ENCODE data around the gene GPR27.

The GPR27 gene

GRCh38 chr3:71721002-71721401 lies 32.7 kb upstream of the GPR27 start:
- Histone ChIP-seq H3K4me3 (ENCODE audit: low read depth in 1 of 2, low read length in 1 of 2) (peak overlapping the region in 1 of 2 experiments; percentile 79), H3K4me1 (ENCODE audit: control insufficient read depth in 1 of 2, insufficient read depth in 1 of 2, low read depth in 1 of 2, low read length in 1 of 2) (peaks cover 78 to 81% of the 10 kb centered on the region in 2 experiments), H3K27ac (peak overlapping the region; percentile 93), H3K36me3 (peaks cover 37% of the 10 kb centered on the region), H3K9me3 (no peaks in the 10 kb centered on the region), H3K27me3 (no peaks in the 10 kb centered on the region)
- no peak for TF ChIP-seq CTCF (IDR thresholded peaks at IDR 0.05)

- H3K4me3 ChIP-seq (ENCODE audit: low read depth in 1 of 2, low read length in 1 of 2) = peak overlapping the region; percentile 19 to 79
- TF ChIP-seq CTCF (IDR thresholded peaks at IDR 0.05) = no peak
- H3K27ac ChIP-seq = peak overlapping the region; percentile 93
- H3K9me3 ChIP-seq = no peaks in the 10 kb centered on the region
- H3K36me3 ChIP-seq = peaks cover 37% of the 10 kb centered on the region
- H3K27me3 ChIP-seq = no peaks in the 10 kb centered on the region
- peaks cover 85 to 87% of the 10 kb centered on the region in 2 experiments for H3K4me1 ChIP-seq (ENCODE audit: control insufficient read depth in 1 of 2, insufficient read depth in 1 of 2, low read depth in 1 of 2, low read length in 1 of 2)
These were observed 32.0 kb upstream of the GPR27 start for GRCh38 chr3:71721651-71722157.

- H3K27ac ChIP-seq = peak overlapping the region; percentile 93
- H3K4me3 ChIP-seq (ENCODE audit: low read depth in 1 of 2, low read length in 1 of 2) = peak overlapping the region; percentile 41 to 79
- peaks cover 82 to 83% of the 10 kb centered on the region in 2 experiments for H3K4me1 ChIP-seq (ENCODE audit: control insufficient read depth in 1 of 2, insufficient read depth in 1 of 2, low read depth in 1 of 2, low read length in 1 of 2)
- H3K36me3 ChIP-seq = peaks cover 34% of the 10 kb centered on the region
- no peak for TF ChIP-seq CTCF (IDR thresholded peaks at IDR 0.05)
- H3K9me3 ChIP-seq = no peaks in the 10 kb centered on the region
- H3K27me3 ChIP-seq = no peaks in the 10 kb centered on the region
These were observed 31.0 kb upstream of the GPR27 start for GRCh38 chr3:71722693-71723092.

- Histone ChIP-seq H3K9me3 (no peaks in the 10 kb centered on the region), H3K36me3 (peaks cover 26% of the 10 kb centered on the region), H3K27me3 (no peaks in the 10 kb centered on the region), H3K27ac (peak overlapping the region; percentile 93), H3K4me3 (ENCODE audit: low read depth in 1 of 2, low read length in 1 of 2) (peak overlapping the region; percentile 69 to 79), H3K4me1 (ENCODE audit: control insufficient read depth in 1 of 2, insufficient read depth in 1 of 2, low read depth in 1 of 2, low read length in 1 of 2) (peaks cover 73 to 79% of the 10 kb centered on the region in 2 experiments)
- TF ChIP-seq CTCF (IDR thresholded peaks at IDR 0.05) = no peak
These were observed 30.0 kb upstream of the GPR27 start for GRCh38 chr3:71723452-71724170.

- TF ChIP-seq CTCF (IDR thresholded peaks at IDR 0.05) = no peak
- Histone ChIP-seq H3K9me3 (no peaks in the 10 kb centered on the region), H3K27ac (peak overlapping the region; percentile 93), H3K4me1 (ENCODE audit: control insufficient read depth in 1 of 2, insufficient read depth in 1 of 2, low read depth in 1 of 2, low read length in 1 of 2) (peaks cover 72 to 79% of the 10 kb centered on the region in 2 experiments), H3K36me3 (peaks cover 21% of the 10 kb centered on the region), H3K27me3 (no peaks in the 10 kb centered on the region), H3K4me3 (ENCODE audit: low read depth in 1 of 2, low read length in 1 of 2) (peak overlapping the region; percentile 69 to 79)
These were observed 29.5 kb upstream of the GPR27 start for GRCh38 chr3:71724171-71724453.

Data from neutrophil (primary cell).